Upper lobe of left lung (tissue), 4 donors: ENCODE measurements around the gene OR1N1.

Source experiments
- POLR2A ChIP-seq, 4 donors: fragments of 450-650 bp; IDR thresholded peaks; one replicate each; pipeline ENCODE4 v1.5.1; 2016 to 2017; ENCODE audit warnings: antibody characterized with exemption in 4 of 4, mild to moderate bottlenecking in 2 of 4
- TF ChIP-seq, protein P1 (sequence below), 6 experiments: fragments of 450-650 bp in 4 of 6; fragments of 200-600 bp in 2 of 6; sonication (generic) in 2 of 6; IDR thresholded peaks; one replicate each; pipeline ENCODE4 v1.5.1; 2016 to 2019; ENCODE audit warnings: antibody characterized with exemption in 6 of 6

DNA sequence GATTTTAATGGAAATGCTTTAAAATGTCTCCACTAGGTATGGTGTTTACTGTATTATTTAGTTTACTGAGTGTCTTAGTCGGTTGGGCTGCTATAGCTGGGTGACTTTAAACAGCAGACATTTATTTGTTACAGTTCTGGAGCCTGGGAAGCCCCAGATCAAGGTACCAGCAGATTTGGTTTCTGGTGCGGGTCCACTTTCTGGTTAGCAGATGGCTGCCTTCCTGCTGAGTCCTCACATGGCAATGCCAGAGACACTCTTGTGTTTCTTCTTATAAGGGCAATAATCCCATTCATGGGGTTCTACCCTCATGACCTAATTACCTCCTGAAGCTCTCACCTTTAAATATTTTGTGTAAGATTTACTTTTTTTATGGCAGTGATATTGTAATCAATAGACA is 8.9 kb downstream of the OR1N1 start:
- TF ChIP-seq, protein P1, sequence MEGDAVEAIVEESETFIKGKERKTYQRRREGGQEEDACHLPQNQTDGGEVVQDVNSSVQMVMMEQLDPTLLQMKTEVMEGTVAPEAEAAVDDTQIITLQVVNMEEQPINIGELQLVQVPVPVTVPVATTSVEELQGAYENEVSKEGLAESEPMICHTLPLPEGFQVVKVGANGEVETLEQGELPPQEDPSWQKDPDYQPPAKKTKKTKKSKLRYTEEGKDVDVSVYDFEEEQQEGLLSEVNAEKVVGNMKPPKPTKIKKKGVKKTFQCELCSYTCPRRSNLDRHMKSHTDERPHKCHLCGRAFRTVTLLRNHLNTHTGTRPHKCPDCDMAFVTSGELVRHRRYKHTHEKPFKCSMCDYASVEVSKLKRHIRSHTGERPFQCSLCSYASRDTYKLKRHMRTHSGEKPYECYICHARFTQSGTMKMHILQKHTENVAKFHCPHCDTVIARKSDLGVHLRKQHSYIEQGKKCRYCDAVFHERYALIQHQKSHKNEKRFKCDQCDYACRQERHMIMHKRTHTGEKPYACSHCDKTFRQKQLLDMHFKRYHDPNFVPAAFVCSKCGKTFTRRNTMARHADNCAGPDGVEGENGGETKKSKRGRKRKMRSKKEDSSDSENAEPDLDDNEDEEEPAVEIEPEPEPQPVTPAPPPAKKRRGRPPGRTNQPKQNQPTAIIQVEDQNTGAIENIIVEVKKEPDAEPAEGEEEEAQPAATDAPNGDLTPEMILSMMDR (IDR thresholded peaks at IDR 0.05): no peak
- TF ChIP-seq POLR2A (IDR thresholded peaks at IDR 0.05): no peak
